ENCODE results near the gene APBA2. TPM values are rescaled to one million over a fixed set of nuclear protein-coding genes. Genes with fewer than 3 reads are reported as not detected.

APBA2 gene
- total and polyA plus RNA-seq, 12 donors, result 0.16 to 0.85 (median 0.46) TPM

DNA sequence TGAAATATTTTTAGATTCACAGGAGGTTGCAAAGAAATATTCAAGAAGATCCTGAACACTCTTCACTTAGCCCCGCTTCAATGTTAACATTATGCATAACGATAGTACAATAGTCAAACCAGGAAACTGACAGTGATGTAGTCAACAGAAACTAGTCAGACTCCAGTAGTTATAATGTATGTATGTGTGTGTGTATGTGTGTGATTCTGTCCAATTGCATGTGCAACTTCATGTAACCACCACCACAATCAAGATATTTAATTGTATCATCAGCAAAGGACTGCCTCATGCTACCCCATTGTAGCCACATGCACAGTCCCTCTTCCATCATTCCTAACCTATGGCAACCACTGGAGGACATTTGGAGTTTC is 77.9 kb downstream of the APBA2 start:
- intact Hi-C loops (cut with DNase I), result loop anchor here in 1 of 10 donors (10.0 kb wide), 1 partner anchor 59 kb away; no protein-coding TSS in a partner anchor
- Histone ChIP-seq H3K4me3 (no peak overlapping the region), H3K4me1 (no peaks in the 10 kb centered on the region), H3K9me3 (no peaks in the 10 kb centered on the region), H3K36me3 (no peaks in the 10 kb centered on the region), H3K27ac (no peak overlapping the region), H3K27me3 (peaks cover 0 to 6% (median 0%) of the 10 kb centered on the region in 7 donors)
- WGBS, 2 donors, result 89 to 93% methylated on average over 2 of the region's 2 CpGs
- TF ChIP-seq, protein P1, sequence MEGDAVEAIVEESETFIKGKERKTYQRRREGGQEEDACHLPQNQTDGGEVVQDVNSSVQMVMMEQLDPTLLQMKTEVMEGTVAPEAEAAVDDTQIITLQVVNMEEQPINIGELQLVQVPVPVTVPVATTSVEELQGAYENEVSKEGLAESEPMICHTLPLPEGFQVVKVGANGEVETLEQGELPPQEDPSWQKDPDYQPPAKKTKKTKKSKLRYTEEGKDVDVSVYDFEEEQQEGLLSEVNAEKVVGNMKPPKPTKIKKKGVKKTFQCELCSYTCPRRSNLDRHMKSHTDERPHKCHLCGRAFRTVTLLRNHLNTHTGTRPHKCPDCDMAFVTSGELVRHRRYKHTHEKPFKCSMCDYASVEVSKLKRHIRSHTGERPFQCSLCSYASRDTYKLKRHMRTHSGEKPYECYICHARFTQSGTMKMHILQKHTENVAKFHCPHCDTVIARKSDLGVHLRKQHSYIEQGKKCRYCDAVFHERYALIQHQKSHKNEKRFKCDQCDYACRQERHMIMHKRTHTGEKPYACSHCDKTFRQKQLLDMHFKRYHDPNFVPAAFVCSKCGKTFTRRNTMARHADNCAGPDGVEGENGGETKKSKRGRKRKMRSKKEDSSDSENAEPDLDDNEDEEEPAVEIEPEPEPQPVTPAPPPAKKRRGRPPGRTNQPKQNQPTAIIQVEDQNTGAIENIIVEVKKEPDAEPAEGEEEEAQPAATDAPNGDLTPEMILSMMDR (IDR thresholded peaks at IDR 0.05), result no peak
- DNase-seq (no peak), ATAC-seq (no peak)

DNA sequence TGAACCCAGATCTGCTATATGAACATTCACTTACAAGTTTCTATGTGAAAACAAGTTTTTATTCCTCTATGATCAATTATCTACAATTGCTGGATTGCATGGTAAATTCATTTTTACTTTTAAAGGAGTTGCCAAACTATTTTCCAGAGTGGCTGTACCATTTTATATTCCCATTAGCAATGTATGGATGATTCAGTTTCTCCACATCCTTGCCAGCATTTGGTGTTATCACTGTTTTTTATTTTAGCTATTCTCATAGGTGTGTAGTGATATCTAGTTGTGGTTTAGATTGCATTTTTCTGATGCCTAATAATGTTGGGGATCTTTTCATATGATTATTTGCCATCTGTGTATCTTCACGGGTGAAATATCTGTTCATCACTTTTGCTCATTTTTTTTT is 78.3 kb downstream of the APBA2 start:
- intact Hi-C loops (cut with DNase I), result loop anchor here in 1 of 10 donors (10.0 kb wide), 1 partner anchor 59 kb away; no protein-coding TSS in a partner anchor
- H3K27me3 ChIP-seq, result peaks cover 0 to 8% (median 0%) of the 10 kb centered on the region in 7 donors
- no peaks in the 10 kb centered on the region for H3K9me3 ChIP-seq
- DNase-seq (no peak), ATAC-seq (no peak)
- no peaks in the 10 kb centered on the region for H3K36me3 ChIP-seq
- WGBS, 2 donors, result 85 to 93% methylated on average over 1 of the region's 1 CpG
- H3K4me1 ChIP-seq, result no peaks in the 10 kb centered on the region
- TF ChIP-seq, protein P1 (IDR thresholded peaks at IDR 0.05), result no peak
- H3K4me3 ChIP-seq, result no peak overlapping the region
- no peak overlapping the region for H3K27ac ChIP-seq

DNA sequence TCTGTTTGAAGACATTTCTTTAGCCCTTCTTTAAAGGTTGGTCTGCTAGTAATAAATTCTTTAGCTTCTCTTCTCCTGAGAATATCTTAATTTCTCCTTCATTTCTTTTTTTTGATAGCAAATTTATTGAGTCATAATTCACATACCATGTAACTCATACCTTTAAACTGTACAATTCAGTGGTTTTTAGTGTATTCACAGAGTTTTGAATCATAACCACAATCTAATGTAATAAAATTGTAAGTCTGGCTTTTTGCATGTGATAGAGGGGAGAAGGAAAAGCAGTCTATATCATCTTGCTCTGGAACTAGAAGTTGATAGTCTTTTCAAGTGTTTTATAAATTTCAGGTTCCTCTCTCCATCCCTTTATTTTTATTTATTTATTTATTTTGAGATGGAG is 81.3 kb downstream of the APBA2 start:
- no peak for ATAC-seq
- H3K4me3 ChIP-seq, result no peak overlapping the region
- TF ChIP-seq, protein P1 (IDR thresholded peaks at IDR 0.05), result no peak

DNA sequence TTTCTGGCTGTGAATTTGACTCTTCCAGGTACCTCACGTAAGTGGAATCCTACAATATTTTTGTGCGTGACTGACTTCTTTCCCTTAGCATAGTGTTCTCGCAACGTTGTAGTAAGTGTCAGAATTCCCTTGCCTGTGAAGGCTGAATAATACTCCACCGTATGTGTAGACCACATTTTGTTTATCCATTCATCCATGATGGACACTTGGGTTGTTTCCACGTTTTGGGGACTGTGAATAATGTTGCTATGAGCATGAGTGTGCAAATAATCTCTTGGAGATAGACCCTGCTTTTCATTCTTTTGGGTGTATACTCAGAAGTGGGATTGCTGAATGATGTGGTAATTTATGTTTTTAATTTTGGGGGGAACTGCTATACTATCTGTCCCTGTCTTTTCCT is 82.2 kb downstream of the APBA2 start:
- H3K9me3 ChIP-seq, result no peaks in the 10 kb centered on the region

More for the DNA sequence above, 81.3 kb downstream of the APBA2 start:
- intact Hi-C loops (cut with DNase I), result loop anchor here in 1 of 10 donors (10.0 kb wide), 1 partner anchor 62 kb away; no protein-coding TSS in a partner anchor
- Histone ChIP-seq H3K27me3 (peaks cover 0 to 23% (median 4%) of the 10 kb centered on the region in 7 donors), H3K9me3 (no peaks in the 10 kb centered on the region), H3K27ac (no peak overlapping the region), H3K4me1 (no peaks in the 10 kb centered on the region), H3K36me3 (no peaks in the 10 kb centered on the region)
- DNase-seq, result no peak

More for the DNA sequence above, 82.2 kb downstream of the APBA2 start:
- H3K27ac ChIP-seq, result no peak overlapping the region
- H3K4me1 ChIP-seq, result no peaks in the 10 kb centered on the region
- WGBS, 2 donors, result 85 to 86% methylated on average over 6 of the region's 6 CpGs
- no peak overlapping the region for H3K4me3 ChIP-seq
- ATAC-seq (no peak), DNase-seq (no peak)
- TF ChIP-seq, protein P1 (IDR thresholded peaks at IDR 0.05), result no peak
- H3K36me3 ChIP-seq, result no peaks in the 10 kb centered on the region
- peaks cover 0 to 25% (median 4%) of the 10 kb centered on the region in 7 donors for H3K27me3 ChIP-seq
- intact Hi-C loops (cut with DNase I), result loop anchor here in 1 of 10 donors (10.0 kb wide), 1 partner anchor 63 kb away; no protein-coding TSS in a partner anchor

Data from heart right ventricle (tissue), 16 donors.